Heart right ventricle (tissue), 16 donors: ENCODE data around the gene TLR4. TPM values are rescaled to one million over a fixed set of nuclear protein-coding genes. Genes with fewer than 3 reads are reported as not detected.
A peak's percentile ranks its signal among the peaks of the same experiment; 100 is the strongest.

Source experiments
- ATAC-seq, 8 donors: fragments of 200-7000 bp; cut with Tn5 transposase; one replicate each; pipeline ENCODE4 v1.9.1; 2020; ENCODE audit warnings: mild to moderate bottlenecking in 8 of 8, moderate library complexity in 8 of 8, moderate number of reproducible peaks in 1 of 8
- DNase-seq, 2 donors: peaks; one replicate each; pipeline ENCODE4 v3.0.0-alpha.2; 2020
- H3K27ac ChIP-seq, 10 donors: fragments of 200-600 bp; sonication (generic) in 2 of 10; one replicate each; pipeline versions ENCODE4 v1.5.0 to v1.8.0; 2020 to 2022; ENCODE audit warnings: mild to moderate bottlenecking in 3 of 10
- H3K27me3 ChIP-seq, 7 donors: fragments of 200-600 bp; one replicate each; pipeline ENCODE4 v1.8.0; 2021 to 2022; ENCODE audit warnings: mild to moderate bottlenecking in 2 of 7
- H3K36me3 ChIP-seq, 9 donors: fragments of 200-600 bp; sonication (generic) in 1 of 9; one replicate each; pipeline versions ENCODE4 v1.5.0 to v1.8.0; 2020 to 2022; ENCODE audit warnings: mild to moderate bottlenecking in 2 of 9
- H3K4me1 ChIP-seq, 9 donors: fragments of 200-600 bp; sonication (generic) in 1 of 9; one replicate each; pipeline versions ENCODE4 v1.5.0 to v1.8.0; 2020 to 2022; ENCODE audit warnings: mild to moderate bottlenecking in 4 of 9
- H3K4me3 ChIP-seq, 10 donors: fragments of 200-600 bp; sonication (generic) in 2 of 10; one replicate each; pipeline versions ENCODE4 v1.5.0 to v1.8.0; 2020 to 2022; ENCODE audit warnings: mild to moderate bottlenecking in 7 of 10, moderate library complexity in 2 of 10
- H3K9me3 ChIP-seq, 11 donors: fragments of 200-600 bp in 10 of 11; sonication (generic) in 2 of 11; one replicate each; pipeline versions ENCODE4 v1.5.0 to v1.8.0; 2013 to 2022; ENCODE audit warnings: mild to moderate bottlenecking in 2 of 11, control low read depth in 1 of 11, moderate library complexity in 1 of 11
- CTCF ChIP-seq, 9 donors: fragments of 200-600 bp; sonication (generic) in 2 of 9; IDR thresholded peaks; one replicate each; pipeline versions ENCODE4 v1.5.0 to v1.8.0; 2021 to 2022; ENCODE audit warnings: antibody characterized with exemption in 9 of 9, mild to moderate bottlenecking in 5 of 9, moderate library complexity in 1 of 9
- WGBS, 2 donors: extraction: QIAGEN DNeasy Blood & Tissue Kit; methylation state at CpG; one replicate each; pipeline ENCODE4 v1.1.7; 2013; ENCODE audit warnings: inconsistent platforms in 1 of 2; 5-methylcytosine and 5-hydroxymethylcytosine counted together
- intact Hi-C, 10 donors: fragments of 100-400 bp; cut with DNase I; formaldehyde crosslinking; loops; one replicate each; pipeline versions ENCODE4 v1.11.1 to v1.14.2; 2022
- polyA plus RNA-seq, 2 donors: library from polyadenylated mRNA; stranded (reverse); fragments of 200-250 nt; gene quantifications; one replicate each; pipeline ENCODE4 v1.2.3, GENCODE V29; 2013
- total RNA-seq, 10 donors: library from RNA; stranded (reverse); fragmentation: NEBNext Ultra II Directional in 3 of 10; extraction: Animal tissue kit (Norgen Biotek cat#: 25700) in 3 of 10; gene quantifications; one replicate each; pipeline versions ENCODE4 v1.2.1 to v1.2.4, GENCODE V29; 2021 to 2023
- donor health status: Arrhythmogenic right ventricular cardiomyopathy.
- donor health status: ischemic (EF 13 %, LVEDD 7.1; RV severe dilation, severe dysfunction).
- donor health status: healthy with polysubstance abuse.
- donor health status: DM: no; HTN: yes; CAD: no.
- donor health status: DM: no; HTN: no; CAD: no.
- donor health status: ischemic (EF 25% LVEDD 6.9; RV normal size, moderate dysfunction).
- donor health status: ischemic (EF 25% LVEDD 5.7; RV mildly dilated, moderate dysfunction).
- donor health status: healthy.
- donor health status: DM: yes; HTN: yes; CAD: no.
- donor health status: Ischemic cardiomyopathy.
- donor health status: ischemic (EF 35%, LVEDD 5.7; RV mildly dilated, moderate dysfunction).
- donor health status: nonischemic (EF 11% LVEDD 7.7; RV severe dilation, severe dysfunction).
- donor health status: DM: yes; HTN: yes; CAD: no.
- donor health status: PGD.
- donor health status: ischemic (EF 29% LVEDD 5.4; RV normal size, mild dysfunction).
- donor health status: nonischemic (EF 23%, LVEDD 6.1; RV moderate dilation, normal function).

TLR4 gene
- total and polyA plus RNA-seq, 12 donors = 2.3 to 24.7 (median 10.5) TPM

- WGBS, 2 donors = 90% methylated on average over 4 of the region's 4 CpGs
- no peak overlapping the region for H3K27ac ChIP-seq
- H3K36me3 ChIP-seq = no peaks in the 10 kb centered on the region
- ATAC-seq (no peak), DNase-seq (no peak)
- intact Hi-C loops = loop anchor here in 1 of 10 donors (10.0 kb wide), 1 partner anchor 126 kb away; no protein-coding TSS in a partner anchor
- H3K27me3 ChIP-seq = no peaks in the 10 kb centered on the region
- no peak for TF ChIP-seq CTCF (IDR thresholded peaks at IDR 0.05)
- H3K9me3 ChIP-seq = no peaks in the 10 kb centered on the region
- H3K4me3 ChIP-seq = no peak overlapping the region
- H3K4me1 ChIP-seq = peaks cover 0 to 12% (median 0%) of the 10 kb centered on the region in 9 donors
These were observed 66.9 kb downstream of the TLR4 start for GRCh38 chr9:117771136-117771535.

GRCh38 chr9:117772960-117773359 is 68.8 kb downstream of the TLR4 start:
- no peak for DNase-seq
- no peak overlapping the region for H3K27ac ChIP-seq
- no peaks in the 10 kb centered on the region for H3K36me3 ChIP-seq
- TF ChIP-seq CTCF (IDR thresholded peaks at IDR 0.05) = no peak
- no peaks in the 10 kb centered on the region for H3K9me3 ChIP-seq
- peak in 1 of 8 donors; percentile 50 for ATAC-seq
- peaks cover 0 to 21% (median 0%) of the 10 kb centered on the region in 9 donors for H3K4me1 ChIP-seq
- intact Hi-C loops = loop anchor here in 1 of 10 donors (10.0 kb wide), 1 partner anchor 128 kb away; no protein-coding TSS in a partner anchor
- no peak overlapping the region for H3K4me3 ChIP-seq
- 59 to 65% methylated on average over 3 of the region's 3 CpGs for WGBS, 2 donors
- H3K27me3 ChIP-seq = no peaks in the 10 kb centered on the region
